Caco-2 (cell line): ENCODE data around the gene IL23R. TPM values are rescaled to one million over a fixed set of nuclear protein-coding genes. Genes with fewer than 3 reads are reported as not detected.

Experiments used
- BruUV-seq: library from RNA; stranded (reverse); fragments of 400-500 nt; replicated peaks from 2 replicates; lab custom pipeline; 2021; lab: Mats Ljungman, UMichigan
- CTCF ChIA-PET: fragments of 300-600 bp; sonication (Branson Sonifier 250); formaldehyde crosslinking; loops from one replicate; lab custom pipeline; 2022; ENCODE audit warnings: antibody characterized with exemption; lab: Charles Lee
- POLR2A ChIA-PET: fragments of 300-600 bp; sonication (Branson Sonifier 250); formaldehyde crosslinking; loops from one replicate; lab custom pipeline; 2022; ENCODE audit warnings: antibody characterized with exemption; lab: Charles Lee
- DNase-seq, 2 experiments: peaks; one replicate each; pipeline versions ENCODE4 v3.0.0 to v3.0.0-alpha.2; 2020 to 2022
- H3K27me3 ChIP-seq: replicated peaks from 2 replicates; pipeline ENCODE4 v1.6.0; 2011; ENCODE audit warnings: low read length; ENCODE audit not compliant: control insufficient read depth, insufficient read depth
- H3K36me3 ChIP-seq: 2 replicates; pipeline ENCODE4 v1.5.1; 2011; ENCODE audit warnings: low read length; ENCODE audit not compliant: control insufficient read depth, insufficient read depth
- H3K4me1 ChIP-seq: fragments of 250-450 bp; sonication (Bioruptor Pico); 2 replicates; pipeline ENCODE4 v1.5.1; 2020; ENCODE audit warnings: mild to moderate bottlenecking
- H3K4me3 ChIP-seq: 2 replicates; pipeline ENCODE4 v1.5.1; 2011; ENCODE audit warnings: low read depth, mild to moderate bottlenecking, control low read depth, low read length
- H3K9me3 ChIP-seq: fragments of 250-450 bp; sonication (Bioruptor Pico); 2 replicates; pipeline ENCODE4 v1.5.1; 2020; ENCODE audit warnings: mild to moderate bottlenecking, moderate library complexity
- H3K27ac Mint-ChIP-seq: one replicate; pipeline ENCODE4 v1.8.0; 2022; ENCODE audit warnings: mixed read lengths; ENCODE audit not compliant: unreplicated experiment
- H3K27me3 Mint-ChIP-seq: one replicate; pipeline ENCODE4 v1.8.0; 2022; ENCODE audit warnings: mixed read lengths; ENCODE audit not compliant: insufficient read depth, unreplicated experiment
- H3K36me3 Mint-ChIP-seq: one replicate; pipeline ENCODE4 v1.8.0; 2022; ENCODE audit warnings: mild to moderate bottlenecking, mixed read lengths; ENCODE audit not compliant: insufficient read depth, unreplicated experiment
- H3K4me1 Mint-ChIP-seq: one replicate; pipeline ENCODE4 v1.8.0; 2022; ENCODE audit warnings: low read depth, mixed read lengths; ENCODE audit not compliant: unreplicated experiment
- H3K4me3 Mint-ChIP-seq: one replicate; pipeline ENCODE4 v1.8.0; 2022; ENCODE audit warnings: mild to moderate bottlenecking, moderate library complexity, mixed read lengths; ENCODE audit not compliant: unreplicated experiment
- H3K9me3 Mint-ChIP-seq: one replicate; pipeline ENCODE4 v1.8.0; 2022; ENCODE audit warnings: mixed read lengths; ENCODE audit not compliant: unreplicated experiment
- CTCF ChIP-seq, 2 experiments: fragments of 200-600 bp in 1 of 2; IDR thresholded peaks; 1 replicate in 1 of 2; 2 replicates in 1 of 2; pipeline versions ENCODE4 v1.5.1 to v1.8.0; 2011 to 2022; ENCODE audit warnings: antibody characterized with exemption in 1 of 2, control low read depth in 1 of 2, inconsistent platforms in 1 of 2, low read depth in 1 of 2, low read length in 1 of 2, mild to moderate bottlenecking in 1 of 2, moderate library complexity in 1 of 2; ENCODE audit not compliant: insufficient read depth in 1 of 2, severe bottlenecking in 1 of 2, unreplicated experiment in 1 of 2
- intact Hi-C: fragments of 100-400 bp; cut with micrococcal nuclease; formaldehyde crosslinking; loops from one replicate; pipeline ENCODE4 v1.10.0; 2022; ENCODE audit not compliant: unreplicated experiment
- total RNA-seq: library from RNA; stranded (reverse); gene quantifications from 2 replicates; pipeline ENCODE4 v1.2.3, GENCODE V29; 2022

IL23R gene
- total RNA-seq, 1 experiment from 2014 or later, result not detected

DNA sequence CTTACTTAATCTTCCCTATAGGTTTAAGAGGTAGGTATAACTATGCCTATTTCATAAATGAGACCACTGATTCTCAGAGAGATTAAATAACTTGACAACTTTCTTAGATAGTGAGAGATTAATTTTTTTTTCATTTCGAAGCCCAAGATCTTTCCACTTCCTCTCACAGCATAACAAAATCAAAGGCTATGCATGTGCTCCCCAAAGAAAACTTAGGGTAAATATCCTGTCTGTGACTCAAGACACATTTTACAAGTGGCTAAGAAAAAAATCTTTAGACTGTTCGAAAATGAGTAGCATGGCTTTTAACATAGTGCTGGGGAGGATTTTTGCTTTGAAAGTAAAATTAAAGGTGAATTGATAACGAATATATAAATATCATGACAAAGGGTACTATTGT lies 23.3 kb upstream of the IL23R start:
- ChIA-PET POLR2A (no interaction called here), CTCF (no interaction called here)
- DNase-seq, result no peak
- Mint-ChIP-seq H3K4me1 (peaks cover 7% of the 10 kb centered on the region), H3K36me3 (peaks cover 2% of the 10 kb centered on the region), H3K4me3 (no peak overlapping the region), H3K27ac (no peak overlapping the region), H3K9me3 (peaks cover 9% of the 10 kb centered on the region), H3K27me3 (no peaks in the 10 kb centered on the region)
- Histone ChIP-seq H3K36me3 (no peaks in the 10 kb centered on the region), H3K9me3 (0 out of 2 replicates have a peak, but pooled peaks cover 4% of the 10 kb centered on the region), H3K4me1 (peaks cover 17% of the 10 kb centered on the region), H3K4me3 (no peak overlapping the region), H3K27me3 (no peaks in the 10 kb centered on the region)
- intact Hi-C loops, result no loop called here
- no TSS peak for BruUV-seq
- no peak for TF ChIP-seq CTCF (IDR thresholded peaks at IDR 0.05; ENCODE audit: insufficient read depth in 1 of 2, low read depth in 1 of 2, low read length in 1 of 2, severe bottlenecking in 1 of 2, unreplicated experiment in 1 of 2)

- Mint-ChIP-seq H3K4me1 (no peaks in the 10 kb centered on the region), H3K4me3 (no peak overlapping the region), H3K27me3 (no peaks in the 10 kb centered on the region), H3K9me3 (no peaks in the 10 kb centered on the region), H3K36me3 (peaks cover 4% of the 10 kb centered on the region), H3K27ac (no peak overlapping the region)
- peaks cover 12% of the 10 kb centered on the region for H3K4me1 ChIP-seq
- CTCF ChIA-PET, result no interaction called here
- DNase-seq, result no peak
- H3K36me3 ChIP-seq, result no peaks in the 10 kb centered on the region
- H3K4me3 ChIP-seq, result no peak overlapping the region
- POLR2A ChIA-PET, result no interaction called here
- 0 out of 2 replicates have a peak, but pooled peaks cover 4% of the 10 kb centered on the region for H3K9me3 ChIP-seq
- no peaks in the 10 kb centered on the region for H3K27me3 ChIP-seq
- BruUV-seq, result no TSS peak
- TF ChIP-seq CTCF (IDR thresholded peaks at IDR 0.05; ENCODE audit: insufficient read depth in 1 of 2, low read depth in 1 of 2, low read length in 1 of 2, severe bottlenecking in 1 of 2, unreplicated experiment in 1 of 2), result no peak
- intact Hi-C loops, result no loop called here
Measured at GRCh38 chr1:67143966-67144365, 22.3 kb upstream of the IL23R start.

DNA sequence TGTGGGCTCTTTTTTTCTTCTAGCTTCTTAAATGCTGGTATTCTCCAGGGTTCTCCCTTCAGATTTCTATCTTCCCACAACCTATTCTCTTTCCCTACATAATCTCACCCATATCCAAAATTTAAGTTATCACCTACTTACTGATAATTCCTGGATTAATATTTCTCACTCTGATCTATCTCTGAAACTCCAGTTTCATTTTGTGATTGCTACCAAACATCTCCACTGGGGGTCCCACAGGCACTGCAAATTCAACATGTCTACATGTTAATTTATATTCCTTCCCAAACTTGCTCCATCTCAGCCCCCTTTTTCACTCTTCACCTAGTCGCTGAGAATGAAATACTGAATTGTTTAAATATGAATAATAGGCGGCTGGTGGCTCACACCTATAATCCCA lies 21.6 kb upstream of the IL23R start:
- BruUV-seq, result no TSS peak
- POLR2A ChIA-PET, result no interaction called here

More for the DNA sequence above, 21.6 kb upstream of the IL23R start:
- Histone ChIP-seq H3K27me3 (no peaks in the 10 kb centered on the region), H3K36me3 (no peaks in the 10 kb centered on the region), H3K4me1 (peaks cover 7% of the 10 kb centered on the region; the same call in 1 of the 2 replicates), H3K4me3 (no peak overlapping the region), H3K9me3 (0 out of 2 replicates have a peak, but pooled peaks cover 2% of the 10 kb centered on the region)
- Mint-ChIP-seq H3K9me3 (no peaks in the 10 kb centered on the region), H3K36me3 (peaks cover 4% of the 10 kb centered on the region), H3K4me1 (no peaks in the 10 kb centered on the region), H3K27me3 (no peaks in the 10 kb centered on the region), H3K4me3 (no peak overlapping the region), H3K27ac (no peak overlapping the region)
- intact Hi-C loops, result no loop called here
- peak; percentile 17 to 24 for TF ChIP-seq CTCF (IDR thresholded peaks at IDR 0.05; ENCODE audit: insufficient read depth in 1 of 2, low read depth in 1 of 2, low read length in 1 of 2, severe bottlenecking in 1 of 2, unreplicated experiment in 1 of 2)
- DNase-seq, result no peak
- CTCF ChIA-PET, result no interaction called here
